Measurements from ENCODE around the gene ZNF215. TPM values are rescaled to one million over a fixed set of nuclear protein-coding genes. Genes with fewer than 3 reads are reported as not detected.

ZNF215 gene
- total RNA-seq, 1 experiment from 2014 or later, result 12.8 TPM

GRCh38 chr11:6992457-6993417 lies 66.5 kb downstream of the ZNF215 start:
- in situ Hi-C loops (cut with HindIII; ENCODE audit: low pct_unique_long_range_greater_than_20kb, low sequenced_read_pairs) (no loop called here), intact Hi-C loops (cut with micrococcal nuclease; ENCODE audit: unreplicated experiment) (no loop called here)
- POLR2A ChIA-PET, result no interaction called here
- DNase-seq (ENCODE audit: low read depth, low spot score) (peak; percentile 74), ATAC-seq (peak; percentile 54; the same call in 1 of the 2 replicates)
- H3K27me3 ChIP-seq (ENCODE audit: control insufficient read depth, insufficient read depth, low read length), result no peaks in the 10 kb centered on the region
- no peaks in the 10 kb centered on the region for H3K36me3 ChIP-seq (ENCODE audit: control insufficient read depth, insufficient read depth, low read length)
- no TSS peak for BruUV-seq (replicated peaks)
- TF ChIP-seq POLR2AphosphoS5 (IDR thresholded peaks at IDR 0.05; ENCODE audit: low read depth, low read length) (no peak), CTCF (IDR thresholded peaks at IDR 0.05) (no peak), SIN3A (IDR thresholded peaks at IDR 0.05; ENCODE audit: borderline replicate concordance, insufficient read depth, low read depth, low read length) (no peak), TCF7L2 (IDR thresholded peaks at IDR 0.05; ENCODE audit: low read depth, low read length) (no peak), REST (IDR thresholded peaks at IDR 0.05; ENCODE audit: insufficient read depth in 1 of 2, low read depth in 2 of 2, low read length in 1 of 2) (no peak)
- H3K4me3 ChIP-seq (ENCODE audit: low read depth in 2 of 2, low read length in 2 of 2), result no peak overlapping the region
- H3K9me3 ChIP-seq (ENCODE audit: control insufficient read depth, insufficient read depth, low read depth, low read length), result no peaks in the 10 kb centered on the region
- CTCF ChIA-PET, result no interaction called here
- H3K27ac ChIP-seq (ENCODE audit: low read length), result no peak overlapping the region
- 0 out of 2 replicates have a peak, but pooled peaks cover 5% of the 10 kb centered on the region for H3K4me1 ChIP-seq (ENCODE audit: control insufficient read depth, insufficient read depth, low read length)

GRCh38 chr11:6995703-6996102 lies 69.5 kb downstream of the ZNF215 start:
- BruUV-seq (replicated peaks), result no TSS peak
- ChIA-PET POLR2A (no interaction called here), CTCF (no interaction called here)
- H3K4me1 ChIP-seq (ENCODE audit: control insufficient read depth, insufficient read depth, low read length), result 0 out of 2 replicates have a peak, but pooled peaks cover 5% of the 10 kb centered on the region
- TF ChIP-seq TCF7L2 (IDR thresholded peaks at IDR 0.05; ENCODE audit: low read depth, low read length), result no peak
- TF ChIP-seq CTCF (IDR thresholded peaks at IDR 0.05), result peak; percentile 37; the same call in 1 of the 2 replicates
- no peak for TF ChIP-seq REST (IDR thresholded peaks at IDR 0.05; ENCODE audit: insufficient read depth in 1 of 2, low read depth in 2 of 2, low read length in 1 of 2)
- no peak for TF ChIP-seq SIN3A (IDR thresholded peaks at IDR 0.05; ENCODE audit: borderline replicate concordance, insufficient read depth, low read depth, low read length)
- no peak for TF ChIP-seq POLR2AphosphoS5 (IDR thresholded peaks at IDR 0.05; ENCODE audit: low read depth, low read length)
- H3K27me3 ChIP-seq (ENCODE audit: control insufficient read depth, insufficient read depth, low read length), result no peaks in the 10 kb centered on the region
- intact Hi-C loops (cut with micrococcal nuclease; ENCODE audit: unreplicated experiment) (no loop called here), in situ Hi-C loops (cut with HindIII; ENCODE audit: low pct_unique_long_range_greater_than_20kb, low sequenced_read_pairs) (no loop called here)
- DNase-seq (ENCODE audit: low read depth, low spot score), result no peak
- H3K9me3 ChIP-seq (ENCODE audit: control insufficient read depth, insufficient read depth, low read depth, low read length), result no peaks in the 10 kb centered on the region
- peak; percentile 73 for ATAC-seq
- H3K27ac ChIP-seq (ENCODE audit: low read length), result no peak overlapping the region
- no peak overlapping the region for H3K4me3 ChIP-seq (ENCODE audit: low read depth in 2 of 2, low read length in 2 of 2)
- H3K36me3 ChIP-seq (ENCODE audit: control insufficient read depth, insufficient read depth, low read length), result no peaks in the 10 kb centered on the region
